ENCODE data around the gene STYK1.
A peak's percentile ranks its signal among the peaks of the same experiment; 100 is the strongest.
"Not testable (repeated sequence)": the region's sequence is repeated elsewhere in the genome, so short reads cannot be mapped to it uniquely, and the experiment has no call there.

STYK1 gene

DNA sequence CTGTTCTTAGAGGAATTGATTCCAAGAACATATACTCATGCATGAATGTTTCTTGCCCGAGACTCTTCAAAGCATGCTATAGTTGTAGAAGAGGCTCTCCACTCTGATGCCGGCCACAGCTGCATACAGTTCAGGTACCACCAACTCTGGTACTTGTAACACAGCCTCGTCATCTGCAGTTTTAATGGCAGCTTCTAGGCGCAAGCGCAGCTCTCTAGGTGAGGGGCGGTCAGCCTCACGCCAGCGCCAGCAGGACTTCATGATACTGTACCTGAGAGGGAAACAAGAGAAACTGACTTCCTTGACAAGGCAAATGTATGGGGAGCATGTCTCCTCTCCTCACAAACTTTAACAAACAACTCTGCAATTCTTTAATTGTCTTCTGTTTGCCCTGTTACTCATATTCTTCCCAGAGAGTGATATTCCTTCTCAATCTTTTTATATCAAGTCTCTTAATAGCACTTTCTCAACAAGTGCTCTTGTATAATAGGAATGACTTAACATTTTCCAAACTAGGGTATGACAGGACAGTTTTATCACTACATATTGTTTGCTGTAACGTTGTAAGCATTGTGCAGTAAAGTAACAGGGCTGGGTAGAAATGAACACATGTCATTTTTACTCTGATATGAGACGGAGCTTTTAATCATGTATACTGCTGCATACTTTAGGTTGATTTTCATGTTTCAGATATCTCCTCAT, 53.6 kb downstream of the STYK1 start:
- DNase-seq (ENCODE audit: low spot score), result no peak

DNA sequence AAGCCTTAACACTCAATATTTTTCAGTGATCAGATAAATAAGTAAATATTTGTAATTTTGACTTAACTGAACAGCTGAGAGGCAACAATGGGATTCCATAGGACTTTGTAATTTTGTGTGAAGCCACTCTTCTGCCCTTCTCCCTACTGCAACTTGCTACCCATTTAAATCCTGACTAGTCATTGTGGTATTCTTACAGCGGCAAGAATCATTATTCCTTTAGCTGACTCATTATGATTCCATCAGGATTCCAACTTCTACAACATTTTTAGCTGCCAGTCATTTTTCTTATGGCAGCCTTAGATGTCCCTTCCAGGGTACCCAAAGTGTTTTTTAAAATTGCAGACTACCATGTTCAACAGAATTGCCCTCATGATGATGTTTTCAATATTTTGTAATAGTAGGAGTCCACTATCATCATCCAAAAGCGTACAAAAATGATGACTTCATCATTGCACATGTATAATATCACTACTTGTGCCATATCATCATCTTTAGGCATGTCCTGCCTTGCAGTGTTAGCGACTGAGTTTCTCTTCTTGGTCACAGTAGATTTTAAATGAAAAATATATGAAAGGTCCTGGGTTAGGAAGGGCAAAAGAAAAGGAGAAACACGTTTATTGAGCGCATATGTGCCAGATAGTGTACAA, 55.4 kb downstream of the STYK1 start:
- no peak for DNase-seq (ENCODE audit: low spot score)

DNA sequence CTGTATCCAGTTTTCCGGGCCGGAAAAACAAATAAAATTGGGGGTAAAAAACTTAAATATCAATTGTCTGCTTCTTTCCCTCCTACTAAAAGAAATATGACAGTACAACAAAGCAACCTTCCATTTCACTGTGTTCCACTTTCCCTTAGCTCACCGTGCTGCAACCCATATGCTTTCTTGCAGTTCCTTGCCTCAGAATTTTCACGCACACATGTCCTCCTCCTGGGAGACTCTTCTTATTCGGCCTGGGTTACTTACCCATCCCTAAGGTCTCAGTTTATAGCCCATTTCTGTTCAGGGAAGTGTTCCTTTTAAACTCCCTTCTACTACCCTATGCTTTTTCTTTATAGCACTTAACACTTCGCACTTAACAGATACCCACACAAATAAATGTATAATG, 56.0 kb downstream of the STYK1 start:
- no peak for DNase-seq (ENCODE audit: low spot score)

DNA sequence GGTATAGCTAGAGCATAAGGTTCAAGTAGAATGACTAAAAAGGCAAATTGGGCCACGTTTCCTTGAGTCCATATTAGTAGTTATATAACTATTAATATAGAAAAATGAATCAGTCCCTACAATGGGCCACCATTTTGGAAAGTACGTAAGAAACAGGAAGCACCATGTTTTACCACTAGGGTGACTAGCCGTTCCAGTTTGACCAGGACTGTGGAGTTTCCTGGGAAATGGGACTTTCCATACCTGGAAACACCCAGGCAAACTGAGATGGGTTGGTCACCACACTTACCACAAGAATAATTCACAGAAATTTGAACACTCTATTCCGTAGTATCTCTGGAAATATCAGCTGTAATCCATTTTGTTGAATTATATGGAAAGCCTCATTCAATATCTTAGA, 58.3 kb downstream of the STYK1 start:
- DNase-seq (ENCODE audit: low spot score), result no peak

DNA sequence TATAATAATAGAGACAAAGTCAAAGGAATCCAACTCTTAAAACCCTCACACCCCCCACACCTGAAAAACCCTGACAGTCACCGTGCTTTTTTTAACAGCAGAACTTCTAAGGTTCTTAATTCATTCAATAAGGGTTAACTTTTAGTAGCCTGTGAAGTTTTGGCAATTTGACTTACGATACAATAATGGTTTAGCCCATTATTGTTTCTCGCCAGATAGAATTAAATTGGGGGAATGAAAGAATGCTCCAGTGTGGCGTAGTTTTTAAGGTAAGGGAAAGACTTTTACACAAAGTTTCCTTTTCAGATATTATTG, 59.8 kb downstream of the STYK1 start:
- DNase-seq (ENCODE audit: low spot score), result no peak

DNA sequence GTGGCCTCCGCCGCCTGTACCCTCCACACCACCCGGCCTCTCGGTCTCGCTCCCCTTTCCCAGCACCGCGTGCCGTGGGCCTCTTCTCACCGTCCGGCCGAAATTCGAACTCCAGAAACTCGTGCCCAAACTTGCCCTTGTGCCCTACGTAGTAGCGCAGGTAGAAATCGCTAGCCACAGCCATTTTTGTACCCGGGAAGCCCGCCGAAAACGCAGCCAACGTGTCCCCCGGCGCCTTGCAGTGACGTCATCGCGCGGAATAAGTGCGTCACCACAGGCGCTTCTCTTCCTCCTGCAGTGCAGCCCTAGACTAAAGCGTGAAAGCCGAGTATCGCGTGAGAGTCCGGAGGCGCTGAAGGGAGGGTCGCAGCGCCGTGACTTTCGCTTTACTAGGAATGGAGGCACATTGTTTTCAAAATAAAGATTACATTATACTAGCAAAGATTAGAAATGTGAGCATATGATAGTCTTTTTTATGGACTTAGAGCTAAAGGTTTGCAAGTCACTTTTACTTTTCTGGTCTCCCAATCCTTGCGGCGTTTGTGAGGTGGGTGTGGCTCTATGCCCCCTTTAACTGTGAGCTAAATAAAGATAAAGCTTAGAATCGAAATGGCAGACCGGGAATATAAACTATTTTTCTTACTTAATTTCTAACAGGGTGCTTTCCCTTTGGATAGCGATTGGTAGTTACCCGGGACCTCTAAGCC, 60.4 kb downstream of the STYK1 start, which contains the start of gene MAGOHB:
MAGOHB (minus strand) TSS at position 261 of the 707 bp plus-strand sequence; CDS start at position 184, 77 bp downstream.
- DNase-seq (ENCODE audit: low spot score), result peak; percentile 96

DNA sequence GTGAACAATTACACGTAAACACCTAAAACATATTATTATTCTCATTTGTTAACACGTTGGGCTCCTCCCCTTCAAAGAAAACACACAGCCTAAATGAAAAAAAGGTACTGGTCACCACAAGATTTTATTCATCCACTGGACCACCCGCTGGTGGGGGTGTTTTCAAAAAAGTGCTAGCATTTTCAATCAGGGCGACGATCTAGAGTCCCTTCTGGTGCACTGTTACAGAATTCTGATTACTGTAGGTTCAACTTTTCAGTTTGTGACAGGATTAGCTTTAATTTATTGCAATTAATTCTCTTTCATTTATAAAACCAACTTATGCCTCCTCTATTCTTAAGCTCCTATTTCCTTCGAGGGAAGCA, 60.9 kb downstream of the STYK1 start:
- DNase-seq (ENCODE audit: low spot score), result no peak

DNA sequence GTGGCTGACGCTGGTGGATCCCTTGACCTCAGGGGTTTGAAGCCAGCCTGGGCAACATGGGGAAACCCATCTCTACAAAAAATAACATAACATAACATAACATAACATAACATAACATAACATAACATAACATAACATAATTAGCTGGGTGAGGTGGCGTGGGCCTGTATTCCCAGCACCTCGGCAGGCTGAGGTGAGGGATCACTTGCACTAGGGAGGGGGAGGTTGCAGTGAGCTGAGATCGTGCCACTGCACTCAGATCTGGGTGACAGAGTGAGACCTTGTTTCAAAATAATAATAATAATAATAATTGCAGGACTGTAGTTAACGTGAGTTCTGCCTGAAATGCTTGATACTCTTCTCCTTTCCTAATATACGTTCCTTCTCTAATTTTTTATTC, 61.7 kb downstream of the STYK1 start:
- no peak for DNase-seq (ENCODE audit: low spot score)

DNA sequence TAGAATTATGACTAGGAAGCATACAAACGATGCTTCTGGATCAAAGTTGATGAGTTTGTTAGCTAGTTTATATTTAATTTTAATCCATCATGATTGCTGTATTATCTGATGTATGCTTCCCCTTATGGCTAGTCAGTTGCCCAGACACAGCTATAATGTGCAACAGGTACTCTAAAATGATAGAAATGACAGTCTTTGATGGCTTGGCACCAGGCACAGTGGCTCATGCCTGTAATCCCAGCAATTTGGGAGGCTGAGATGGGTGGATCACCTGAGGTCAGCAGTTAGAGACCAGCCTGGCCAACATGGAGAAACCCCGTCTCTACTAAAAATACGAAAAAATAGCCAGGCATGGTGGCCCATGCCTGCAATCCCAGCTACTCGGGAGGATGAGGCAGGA, 62.6 kb downstream of the STYK1 start:
- DNase-seq (ENCODE audit: low spot score), result not testable (repeated sequence)

DNA sequence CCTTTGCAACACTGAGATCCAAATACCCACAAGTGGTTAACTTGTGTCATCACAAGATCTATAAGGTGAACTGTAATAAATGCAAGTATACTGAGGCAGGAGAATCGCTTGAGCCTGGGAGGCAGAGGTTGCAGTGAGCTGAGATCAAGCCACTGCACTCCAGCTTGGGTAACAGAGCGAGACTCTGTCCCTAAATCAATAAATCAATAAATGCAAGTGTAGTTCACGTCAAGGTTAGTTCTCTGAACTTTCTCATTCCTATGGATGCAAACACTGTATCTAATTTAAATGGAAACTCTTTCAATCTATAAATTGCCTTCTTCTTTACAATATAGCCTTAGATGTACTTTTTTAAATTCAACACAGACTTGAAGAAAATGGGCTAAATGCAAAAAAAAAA, 63.7 kb downstream of the STYK1 start:
- no peak for DNase-seq (ENCODE audit: low spot score)

DNA sequence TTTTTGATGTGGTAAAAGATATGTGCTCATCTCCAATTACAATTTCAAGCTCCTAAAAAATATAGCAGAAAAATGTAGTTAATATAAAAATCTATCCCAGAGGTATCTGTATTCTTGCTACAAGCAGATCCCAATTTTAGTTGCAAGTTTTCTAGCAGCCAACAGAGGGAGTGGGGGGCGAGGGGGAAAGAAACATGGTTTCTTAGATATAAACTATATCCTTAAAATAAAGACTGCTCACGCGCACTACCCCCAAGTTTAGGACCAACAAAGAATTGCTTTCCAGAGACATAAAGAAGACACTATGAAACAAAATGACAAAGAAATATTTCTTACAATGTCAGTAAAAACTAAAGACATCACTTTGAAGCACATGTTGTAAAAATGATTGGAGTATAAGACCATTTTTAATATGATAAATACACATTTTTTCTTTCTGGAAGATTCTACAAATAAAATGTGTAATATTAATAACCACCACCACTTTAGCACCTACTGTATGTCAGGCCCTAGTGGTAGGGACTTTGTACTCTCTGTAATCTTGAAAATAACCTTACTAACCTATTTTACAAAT, 65.9 kb downstream of the STYK1 start:
- DNase-seq (ENCODE audit: low spot score), result no peak

DNA sequence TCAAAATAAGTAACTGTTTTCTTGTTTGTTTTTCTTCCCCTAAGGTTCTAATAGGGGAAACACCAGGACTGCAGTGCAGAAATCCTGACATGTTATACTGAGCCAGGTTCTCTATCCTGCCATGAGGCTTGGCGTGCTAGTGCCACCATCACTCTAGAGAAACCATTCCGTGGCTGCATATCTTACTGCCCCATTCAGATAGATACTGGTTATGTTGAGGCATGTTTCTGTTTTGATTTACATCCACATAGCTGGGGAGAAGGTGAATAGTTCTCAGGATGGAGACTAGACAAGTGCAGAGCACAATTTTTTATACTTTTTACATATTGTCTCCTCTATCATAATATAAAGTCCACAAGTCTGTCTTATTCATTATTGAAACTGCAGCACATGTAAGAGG, 72.0 kb downstream of the STYK1 start:
- DNase-seq (ENCODE audit: low spot score), result no peak

DNA sequence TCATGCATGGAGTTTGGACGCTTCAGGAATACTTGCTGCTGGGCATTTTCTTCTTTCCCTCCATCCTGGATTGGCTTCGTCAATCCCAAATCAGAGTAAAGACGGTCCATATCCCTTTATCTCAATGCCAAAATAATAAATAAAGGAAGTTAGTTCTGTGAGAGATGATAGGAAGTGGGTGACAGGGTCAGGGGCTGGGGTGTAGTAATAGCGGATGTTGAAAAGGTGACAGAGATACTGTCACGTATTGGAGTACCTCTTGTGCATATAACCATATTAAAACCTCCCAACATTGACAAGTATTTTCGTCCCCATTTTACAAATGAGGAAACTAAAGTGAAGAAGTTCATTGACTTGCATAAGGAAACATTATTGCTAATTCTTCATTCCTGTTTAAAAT, 72.9 kb downstream of the STYK1 start:
- no peak for DNase-seq (ENCODE audit: low spot score)

DNA sequence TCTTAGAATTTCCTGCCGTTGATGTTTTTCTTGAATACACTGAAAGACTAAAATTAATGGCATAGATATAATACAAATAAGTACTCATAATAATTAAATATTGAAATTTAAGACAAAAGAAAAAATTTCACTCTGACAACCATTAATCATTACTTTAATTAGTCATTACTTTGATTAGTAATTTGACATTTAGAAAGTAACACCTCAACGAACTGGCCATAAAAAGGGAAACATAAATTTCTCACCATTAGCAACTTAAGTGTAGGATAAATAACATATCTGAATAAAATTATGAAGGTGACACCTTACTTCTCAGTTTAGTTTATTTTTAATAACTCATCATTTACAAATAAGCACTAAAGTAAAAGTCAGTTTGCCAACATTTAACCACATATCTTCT, 78.0 kb downstream of the STYK1 start:
- no peak for DNase-seq (ENCODE audit: low spot score)

DNA sequence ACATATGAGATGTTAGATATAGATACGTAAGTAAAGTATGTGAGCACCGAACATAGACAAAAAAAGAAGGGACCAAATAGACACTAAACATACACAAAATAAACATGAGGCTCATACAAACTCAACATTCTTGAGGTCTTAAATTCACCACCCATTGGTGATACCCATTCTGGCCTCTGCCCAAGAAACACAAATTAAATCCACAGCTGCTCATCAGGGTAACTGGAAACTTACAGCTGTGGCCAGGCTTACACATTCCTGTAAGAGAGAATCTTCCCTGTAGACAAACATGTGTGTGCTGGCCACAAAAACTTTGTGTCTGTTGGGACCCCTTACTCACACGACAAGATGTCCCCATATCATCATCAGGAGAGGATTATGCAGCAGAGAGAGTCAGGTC, 82.9 kb downstream of the STYK1 start:
- DNase-seq (ENCODE audit: low spot score), result no peak

DNA sequence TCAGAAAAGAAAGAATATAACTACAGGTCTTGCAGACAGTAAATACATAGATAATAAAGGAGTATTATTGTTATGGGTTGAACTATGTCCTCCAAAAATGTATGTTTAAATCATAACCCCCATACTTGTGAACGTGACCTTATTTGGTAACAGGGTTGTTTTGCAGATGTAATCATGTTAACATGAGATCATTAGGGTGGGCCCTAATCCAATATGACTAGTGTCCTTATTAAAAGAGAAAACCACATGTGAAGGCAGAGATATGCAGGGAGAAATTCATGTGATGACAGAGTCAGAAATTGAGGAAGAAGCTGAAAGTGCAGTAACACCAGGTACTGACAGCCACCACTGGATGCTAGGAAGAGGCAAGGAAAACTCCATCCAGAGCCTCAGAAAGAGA, 89.4 kb downstream of the STYK1 start:
- DNase-seq (ENCODE audit: low spot score), result no peak

DNA sequence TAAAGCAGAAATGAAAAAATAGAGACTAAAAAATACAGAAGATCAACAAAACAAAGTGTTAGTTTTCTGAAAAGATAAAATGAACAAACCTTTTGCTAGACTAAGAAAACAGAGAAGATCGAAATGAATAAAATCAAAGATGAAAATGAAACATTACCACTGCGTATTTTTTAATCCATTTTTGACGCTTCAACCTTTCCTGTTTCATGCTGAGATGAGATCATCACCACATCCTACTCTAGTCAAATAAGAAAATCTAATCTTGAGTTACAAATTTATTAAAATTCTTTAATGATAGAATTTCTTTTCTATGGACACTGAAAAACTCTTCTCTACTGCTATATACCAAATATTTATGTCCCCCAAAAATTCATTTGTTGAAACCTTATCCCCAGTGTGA, 91.1 kb downstream of the STYK1 start:
- no peak for DNase-seq (ENCODE audit: low spot score)

DNA sequence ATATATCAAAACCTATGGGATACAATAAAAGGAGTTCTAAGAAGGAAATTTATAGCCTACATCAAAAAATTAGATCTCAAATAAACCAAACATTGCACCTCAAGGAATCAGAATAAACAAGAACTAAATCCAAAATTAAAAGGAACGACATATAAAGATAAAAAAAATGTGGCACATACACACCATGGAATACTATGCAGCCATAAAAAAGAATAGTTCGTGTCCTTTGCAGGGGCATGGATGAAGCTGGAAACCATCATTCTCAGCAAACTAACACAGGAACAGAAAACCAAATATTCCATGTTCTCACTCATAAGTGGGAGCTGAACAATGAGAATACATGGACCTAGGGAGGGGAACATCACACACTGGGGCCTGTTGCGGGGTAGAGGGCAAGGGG, 91.7 kb downstream of the STYK1 start:
- DNase-seq (ENCODE audit: low spot score), result not testable (repeated sequence)

DNA sequence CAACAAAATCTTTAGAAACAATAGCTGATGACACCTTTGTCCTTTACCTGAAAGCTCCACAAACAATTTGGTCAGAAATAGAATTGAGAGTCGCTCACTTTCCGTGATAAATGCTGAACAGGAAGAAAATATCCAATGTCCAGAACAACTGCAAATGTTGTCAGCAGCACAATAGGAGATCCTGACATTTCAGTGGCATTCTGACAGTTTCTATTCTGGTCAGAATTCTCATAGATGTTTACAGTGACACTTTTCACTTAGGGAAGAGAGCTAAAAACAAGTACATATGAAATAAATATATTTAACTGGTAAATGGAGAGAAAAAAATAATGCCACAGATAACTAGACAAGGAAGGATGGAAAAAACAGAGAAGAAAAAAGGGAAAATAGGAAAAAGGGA, 99.5 kb downstream of the STYK1 start:
- no peak for DNase-seq (ENCODE audit: low spot score)

DNA sequence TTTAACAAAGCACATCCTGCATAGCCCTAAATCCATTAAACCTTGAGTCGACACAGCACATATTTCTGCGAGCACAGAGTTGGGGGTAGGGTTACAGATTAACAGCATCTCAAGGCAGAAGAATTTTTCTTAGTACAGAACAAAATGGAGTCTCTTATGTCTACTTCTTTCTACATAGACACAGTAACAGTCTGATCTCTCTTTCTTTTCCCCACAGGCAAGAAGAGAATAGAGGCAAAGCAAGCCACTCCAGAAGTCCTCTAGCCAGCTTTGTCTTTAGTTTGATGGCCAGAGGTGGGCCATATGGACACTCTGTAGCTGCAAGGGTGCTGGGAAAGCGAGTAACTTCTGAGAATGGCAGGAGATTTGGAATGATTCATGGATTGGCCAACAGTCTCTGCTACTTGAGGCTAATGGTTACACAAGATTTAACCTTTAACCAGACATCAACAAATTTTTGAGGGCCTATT, 101.8 kb downstream of the STYK1 start:
- DNase-seq (ENCODE audit: low spot score), result not testable (repeated sequence)

DNA sequence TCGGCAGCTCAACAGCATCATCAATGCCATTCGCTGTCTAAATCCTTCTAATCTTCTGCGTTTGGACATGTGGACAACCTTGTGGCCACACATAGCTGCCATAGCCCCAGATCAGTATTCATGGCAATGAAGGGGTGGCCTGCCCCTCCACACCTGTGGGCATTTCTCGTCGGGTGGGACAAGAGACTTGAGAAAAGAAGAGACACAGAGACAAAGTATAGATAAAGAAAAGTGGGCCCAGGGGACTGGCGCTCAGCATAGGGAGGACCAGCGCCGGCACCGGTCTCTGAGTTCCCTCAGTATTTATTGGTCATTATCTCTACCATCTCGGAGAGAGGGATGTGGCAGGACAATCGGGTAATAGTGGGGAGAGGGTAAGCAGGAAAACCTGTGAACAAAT, 102.7 kb downstream of the STYK1 start:
- DNase-seq (ENCODE audit: low spot score), result no peak
